Upper lobe of right lung (tissue), 1 donor: Measurements from ENCODE around the gene MAP2K2. TPM values are rescaled to one million over a fixed set of nuclear protein-coding genes. Genes with fewer than 3 reads are reported as not detected.
"Not testable (repeated sequence)": the region's sequence is repeated elsewhere in the genome, so short reads cannot be mapped to it uniquely, and the experiment has no call there.

Experiments
- ATAC-seq: fragments of 200-7000 bp; cut with Tn5 transposase; one replicate; pipeline ENCODE4 v1.9.1; 2020; ENCODE audit warnings: mild to moderate bottlenecking, moderate library complexity
- DNase-seq: peaks from one replicate; pipeline ENCODE4 v3.0.0-alpha.2; 2020
- H3K27ac ChIP-seq: fragments of 200-600 bp; one replicate; pipeline ENCODE4 v1.8.0; 2022
- H3K27me3 ChIP-seq: fragments of 200-600 bp; one replicate; pipeline ENCODE4 v1.8.0; 2022; ENCODE audit warnings: mild to moderate bottlenecking
- H3K36me3 ChIP-seq: fragments of 200-600 bp; one replicate; pipeline ENCODE4 v1.8.0; 2022
- H3K4me1 ChIP-seq: fragments of 200-600 bp; one replicate; pipeline ENCODE4 v1.8.0; 2022
- H3K4me3 ChIP-seq: fragments of 200-600 bp; one replicate; pipeline ENCODE4 v1.8.0; 2022; ENCODE audit warnings: mild to moderate bottlenecking
- H3K9me3 ChIP-seq: fragments of 200-600 bp; one replicate; pipeline ENCODE4 v1.8.0; 2022
- CTCF ChIP-seq: fragments of 200-600 bp; IDR thresholded peaks from one replicate; pipeline ENCODE4 v1.8.0; 2022; ENCODE audit warnings: antibody characterized with exemption
- intact Hi-C: fragments of 100-400 bp; cut with DNase I; formaldehyde crosslinking; loops from one replicate; pipeline ENCODE4 v1.11.0; 2022
- long read RNA-seq: library from polyadenylated mRNA; unstranded; transcript quantifications from one replicate; pipeline ENCODE4 v2.0.0, GENCODE V29; 2021
- total RNA-seq: library from RNA; stranded (reverse); fragmentation: NEBNext Ultra II Directional; extraction: Animal tissue kit (Norgen Biotek cat#: 25700); gene quantifications from one replicate; pipeline ENCODE4 v1.2.1, GENCODE V29; 2021
- donor health status: DM: no; HTN: yes; CAD: no; lungs with severe emphysema.

MAP2K2 gene
- 110 TPM for total RNA-seq
- long read RNA-seq, transcript MAP2K2-201 (11 exons, 1,734 nt): major isoform, 182 of 231 reads
- long read RNA-seq, partial matches to known transcripts: 25 of 231 reads
- long read RNA-seq, other reads (novel, unspliced or antisense): 22 of 231 reads

GRCh38 chr19:4123615-4124568, at the start of gene MAP2K2:
TSS of gene MAP2K2 (minus strand) at chr19:4124122. CDS start at chr19:4123875, 247 bp downstream.
- peak within 1 kb of the TSS; percentile 66 for H3K27ac ChIP-seq
- H3K4me3 ChIP-seq: peak within 1 kb of the TSS; percentile 63
- H3K27me3 ChIP-seq: no peaks in the 10 kb centered on the region
- no peaks in the 10 kb centered on the region for H3K9me3 ChIP-seq
- DNase-seq: peak; percentile 98
- TF ChIP-seq CTCF: no peak
- peaks cover 9% of the 10 kb centered on the region for H3K36me3 ChIP-seq
- H3K4me1 ChIP-seq: peaks cover 13% of the 10 kb centered on the region
- intact Hi-C loops: no loop called here
- peak; percentile 97 for ATAC-seq

- H3K4me1 ChIP-seq: no peaks in the 10 kb centered on the region
- DNase-seq (peak; percentile 82), ATAC-seq (peak; percentile 77)
- H3K36me3 ChIP-seq: no peaks in the 10 kb centered on the region
- no peaks in the 10 kb centered on the region for H3K9me3 ChIP-seq
- H3K4me3 ChIP-seq: no peak overlapping the region
- TF ChIP-seq CTCF: no peak
- intact Hi-C loops: no loop called here
- H3K27me3 ChIP-seq: peaks cover 3% of the 10 kb centered on the region
- no peak overlapping the region for H3K27ac ChIP-seq
Observed at GRCh38 chr19:4172861-4173473, 49.0 kb upstream of the MAP2K2 start.

GRCh38 chr19:4171676-4172075, 47.8 kb upstream of the MAP2K2 start:
- Histone ChIP-seq H3K36me3 (no peaks in the 10 kb centered on the region), H3K4me3 (no peak overlapping the region), H3K9me3 (no peaks in the 10 kb centered on the region), H3K27me3 (peaks cover 3% of the 10 kb centered on the region), H3K27ac (no peak overlapping the region), H3K4me1 (no peaks in the 10 kb centered on the region)
- ATAC-seq (no peak), DNase-seq (no peak)
- TF ChIP-seq CTCF: no peak
- intact Hi-C loops: no loop called here

DNA sequence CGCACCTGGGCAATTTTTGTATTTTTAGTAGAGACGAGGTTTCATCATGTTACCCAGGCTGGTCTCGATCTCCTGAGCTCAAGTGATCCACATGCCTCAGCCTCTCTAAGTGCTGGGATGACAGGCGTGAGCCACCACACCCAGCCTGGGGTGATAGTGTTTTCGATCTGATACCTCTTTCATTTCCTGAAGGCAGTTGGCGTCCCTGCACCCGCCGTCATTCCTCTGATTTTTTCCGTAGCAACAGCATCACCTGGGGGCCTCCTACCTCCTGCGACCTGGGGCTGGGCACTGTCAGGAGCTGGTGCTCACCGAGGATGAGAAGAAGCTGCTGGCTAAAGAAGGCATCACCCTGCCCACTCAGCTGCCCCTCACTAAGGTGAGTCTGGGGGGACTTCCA, 40.3 kb upstream of the MAP2K2 start:
- intact Hi-C loops: no loop called here
- no peak for DNase-seq
- no peak for TF ChIP-seq CTCF
- no peak for ATAC-seq
- Histone ChIP-seq H3K27ac (no peak overlapping the region), H3K9me3 (no peaks in the 10 kb centered on the region), H3K4me3 (no peak overlapping the region), H3K4me1 (no peaks in the 10 kb centered on the region), H3K27me3 (peaks cover 5% of the 10 kb centered on the region), H3K36me3 (no peaks in the 10 kb centered on the region)

DNA sequence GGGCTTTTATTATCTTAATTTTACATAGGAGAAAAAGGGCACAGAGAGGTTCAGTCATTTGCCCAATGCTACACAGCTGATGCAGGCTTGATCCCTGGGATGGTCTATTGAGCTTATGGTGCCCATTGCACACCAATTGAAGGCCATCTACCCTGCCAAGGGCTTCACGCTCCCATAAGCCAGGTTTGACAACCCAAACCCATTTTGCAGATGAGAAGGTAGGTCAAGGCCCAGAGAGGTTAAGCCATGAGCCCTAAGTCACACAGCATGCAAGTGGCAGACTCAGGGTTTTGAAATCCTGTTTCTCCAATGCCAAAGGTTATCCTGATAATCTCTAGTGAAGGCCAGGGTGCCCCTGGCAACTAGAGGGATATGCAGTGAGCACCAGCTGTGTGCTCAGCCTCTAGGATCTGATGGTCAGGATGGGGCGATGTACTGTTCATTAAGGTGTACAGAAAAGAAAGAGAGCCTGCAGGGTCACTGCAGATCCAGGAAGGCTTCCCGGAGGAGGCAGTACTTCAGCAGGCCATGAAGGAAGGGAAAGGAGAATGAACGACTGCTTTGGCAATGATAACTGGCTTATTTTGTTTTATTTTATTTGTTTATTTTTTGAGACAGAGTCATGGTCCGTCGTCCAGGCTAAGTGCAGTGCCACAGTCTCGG, 37.6 kb upstream of the MAP2K2 start:
- Histone ChIP-seq H3K4me3 (no peak overlapping the region), H3K27ac (no peak overlapping the region), H3K4me1 (no peaks in the 10 kb centered on the region), H3K36me3 (no peaks in the 10 kb centered on the region), H3K27me3 (peaks cover 5% of the 10 kb centered on the region), H3K9me3 (no peaks in the 10 kb centered on the region)
- intact Hi-C loops: no loop called here
- DNase-seq (no peak), ATAC-seq (no peak)
- no peak for TF ChIP-seq CTCF

DNA sequence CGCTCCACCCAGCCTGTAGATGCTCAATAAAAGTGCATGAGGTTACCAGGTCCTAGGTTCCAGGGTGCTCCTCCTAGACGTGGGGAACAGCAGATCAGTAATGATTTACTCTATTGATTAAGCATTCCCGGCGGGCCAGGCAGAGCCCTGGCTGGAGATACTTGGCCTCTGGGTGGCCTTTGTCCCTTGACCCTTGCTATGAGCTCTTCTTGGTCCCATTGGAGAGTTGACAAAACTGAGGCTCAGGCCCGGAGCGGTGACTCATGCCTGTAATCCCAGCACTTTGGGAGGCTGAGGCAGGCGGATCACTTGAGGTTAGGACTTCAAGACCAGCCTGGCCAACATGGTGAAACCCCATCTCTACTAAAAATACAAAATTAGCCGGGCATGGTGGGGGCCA, 34.0 kb upstream of the MAP2K2 start:
- intact Hi-C loops, H3K36me3 ChIP-seq, DNase-seq, H3K4me1 ChIP-seq, H3K9me3 ChIP-seq, H3K4me3 ChIP-seq, H3K27ac ChIP-seq, ATAC-seq: not testable (repeated sequence)
- peaks cover 11% of the 10 kb centered on the region for H3K27me3 ChIP-seq
